Hepatocyte (in vitro differentiated cells): ENCODE measurements around the gene ZNF83. TPM values are rescaled to one million over a fixed set of nuclear protein-coding genes. Genes with fewer than 3 reads are reported as not detected.
"Not testable (repeated sequence)": the region's sequence is repeated elsewhere in the genome, so short reads cannot be mapped to it uniquely, and the experiment has no call there.

ENCODE experiments used
- DNase-seq: peaks from one replicate; pipeline ENCODE4 v3.0.0-alpha.2; 2016; ENCODE audit warnings: low spot score
- H2AFZ ChIP-seq: fragments of 200-600 bp; sonication (generic); 2 replicates; pipeline ENCODE4 v1.6.0; 2016; ENCODE audit warnings: antibody characterized with exemption, mild to moderate bottlenecking
- H3K27ac ChIP-seq: fragments of 200-600 bp; sonication (generic); 2 replicates; pipeline ENCODE4 v1.5.1; 2016; ENCODE audit warnings: mild to moderate bottlenecking
- H3K27me3 ChIP-seq: fragments of 200-600 bp; sonication (generic); 2 replicates; pipeline ENCODE4 v1.6.1; 2016
- H3K36me3 ChIP-seq: fragments of 200-600 bp; sonication (generic); replicated peaks from 2 replicates; pipeline ENCODE4 v1.5.1; 2016; ENCODE audit warnings: low read depth; ENCODE audit not compliant: insufficient read depth
- H3K4me1 ChIP-seq: fragments of 200-600 bp; sonication (generic); 2 replicates; pipeline ENCODE4 v1.5.1; 2016; ENCODE audit warnings: mild to moderate bottlenecking, moderate library complexity; ENCODE audit not compliant: insufficient read depth
- H3K4me2 ChIP-seq: fragments of 200-600 bp; sonication (generic); 2 replicates; pipeline ENCODE4 v1.6.0; 2016
- H3K4me3 ChIP-seq: fragments of 200-600 bp; sonication (generic); 2 replicates; pipeline ENCODE4 v1.5.1; 2016; ENCODE audit warnings: mild to moderate bottlenecking
- H3K79me2 ChIP-seq: fragments of 200-600 bp; sonication (generic); 2 replicates; pipeline ENCODE4 v1.6.0; 2017; ENCODE audit warnings: mild to moderate bottlenecking
- H3K9me2 ChIP-seq: fragments of 200-600 bp; sonication (generic); replicated peaks from 2 replicates; pipeline ENCODE4 v1.6.0; 2017; ENCODE audit warnings: mild to moderate bottlenecking; ENCODE audit not compliant: insufficient read depth
- H3K9me3 ChIP-seq: fragments of 200-600 bp; sonication (generic); 2 replicates; pipeline ENCODE4 v1.5.1; 2016; ENCODE audit warnings: low read depth, mild to moderate bottlenecking
- H4K20me1 ChIP-seq: fragments of 200-600 bp; sonication (generic); 2 replicates; pipeline ENCODE4 v1.6.0; 2016; ENCODE audit warnings: mild to moderate bottlenecking; ENCODE audit not compliant: insufficient read depth, poor library complexity, severe bottlenecking
- CTCF ChIP-seq: fragments of 200-600 bp; sonication (generic); IDR thresholded peaks from 2 replicates; pipeline ENCODE4 v1.5.1; 2016; ENCODE audit warnings: antibody characterized with exemption, mild to moderate bottlenecking; ENCODE audit not compliant: poor library complexity
- EZH2 ChIP-seq: fragments of 200-600 bp; sonication (generic); IDR thresholded peaks from 2 replicates; pipeline ENCODE4 v1.6.1; 2016; ENCODE audit warnings: antibody characterized with exemption, mild to moderate bottlenecking, borderline replicate concordance
- EZH2phosphoT487 ChIP-seq: fragments of 200-600 bp; sonication (generic); IDR thresholded peaks from one replicate; pipeline ENCODE4 v1.6.1; 2018; ENCODE audit warnings: antibody characterized with exemption, mild to moderate bottlenecking, low read depth, moderate library complexity; ENCODE audit not compliant: unreplicated experiment, severe bottlenecking
- WGBS: methylation state at CpG from one replicate; pipeline ENCODE4 v1.1.6; 2016; ENCODE audit warnings: low lambda C conversion rate; ENCODE audit errors: missing lambda C conversion rate; 5-methylcytosine and 5-hydroxymethylcytosine counted together
- polyA plus RNA-seq: library from polyadenylated mRNA; unstranded; fragments of >200 nt; fragmentation: Nextera tagmentation; extraction: Ambion mirVana; gene quantifications from 2 replicates; pipeline ENCODE4 v1.2.1, GENCODE V29; 2016
- total RNA-seq: library from RNA; depleted of rRNA; stranded (reverse); fragments of >200 nt; gene quantifications from 2 replicates; pipeline ENCODE4 v1.2.3, GENCODE V29; 2014

The ZNF83 gene
- total and polyA plus RNA-seq, 2 experiments from 2014 or later, result 32.6 to 55.8 TPM

DNA sequence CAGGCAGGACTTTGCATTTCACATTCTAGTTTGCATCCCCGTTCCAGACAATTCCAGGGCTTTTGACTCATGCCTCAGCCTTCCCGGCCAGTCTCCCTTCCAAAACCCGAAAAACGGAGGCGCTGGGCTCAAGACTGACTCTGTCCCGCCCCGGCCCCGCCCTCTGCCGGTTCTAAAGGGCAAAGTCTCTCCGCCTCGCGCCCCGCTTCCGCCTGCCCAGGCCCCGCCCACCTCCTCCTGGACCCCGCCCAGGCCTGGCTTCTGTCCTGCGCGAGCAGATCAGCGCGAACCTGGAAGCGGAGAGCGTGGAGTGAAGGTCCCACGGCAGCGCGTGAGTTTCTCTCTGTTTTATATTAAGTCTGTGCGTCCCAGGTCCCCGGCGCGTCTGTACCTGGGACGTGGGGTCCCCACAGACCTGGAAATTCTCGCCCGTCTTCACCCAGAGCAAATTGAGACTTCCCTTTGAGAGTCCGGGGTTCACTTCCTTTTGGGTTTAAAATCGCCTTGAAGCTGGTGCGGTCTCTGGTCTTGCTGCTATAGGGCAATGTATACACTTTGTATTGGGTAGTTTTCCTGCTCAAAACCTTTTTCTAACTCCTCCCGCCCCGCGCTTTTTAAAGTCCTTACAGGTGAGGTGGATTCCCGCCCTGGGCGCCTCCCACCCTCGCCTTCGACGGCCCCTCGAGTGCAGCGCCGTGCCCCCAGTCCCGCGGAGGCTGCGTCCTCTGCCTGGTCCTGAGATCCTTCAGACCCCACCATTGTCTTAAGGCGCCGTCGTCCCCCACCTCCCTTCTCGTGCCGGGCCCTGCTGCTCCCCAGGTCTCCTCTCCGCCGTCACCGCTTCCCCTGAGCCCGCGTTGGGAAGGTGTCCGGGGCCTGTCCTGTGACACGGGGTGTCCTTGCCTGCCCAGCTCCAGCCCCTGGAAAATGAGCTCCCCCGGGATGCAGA, 36.9 kb downstream of the ZNF83 start:
- no peaks in the 10 kb centered on the region for H3K36me3 ChIP-seq
- peak overlapping the region; percentile 88 for H3K4me2 ChIP-seq
- peaks cover 40% of the 10 kb centered on the region for H3K79me2 ChIP-seq
- under 1% methylated on average over 39 of the region's 62 CpGs for WGBS
- peak overlapping the region; percentile 86 for H3K27ac ChIP-seq
- H4K20me1 ChIP-seq, result no peaks in the 10 kb centered on the region
- H3K9me3 ChIP-seq, result no peaks in the 10 kb centered on the region
- no peaks in the 10 kb centered on the region for H3K9me2 ChIP-seq
- H3K4me3 ChIP-seq, result peak overlapping the region; percentile 78
- peak; percentile 97 for DNase-seq
- TF ChIP-seq CTCF (peak; percentile 13), EZH2 (no peak), EZH2phosphoT487 (no peak)
- peak overlapping the region; percentile 71 for H2AFZ ChIP-seq
- H3K4me1 ChIP-seq, result peaks cover 14% of the 10 kb centered on the region
- H3K27me3 ChIP-seq, result no peaks in the 10 kb centered on the region

- peak overlapping the region; percentile 88 for H3K4me2 ChIP-seq
- H3K79me2 ChIP-seq, result peaks cover 36% of the 10 kb centered on the region
- peak overlapping the region; percentile 8 for H3K4me3 ChIP-seq
- H3K9me3 ChIP-seq, result no peaks in the 10 kb centered on the region
- peak overlapping the region; percentile 21 for H2AFZ ChIP-seq
- H3K9me2 ChIP-seq, result no peaks in the 10 kb centered on the region
- H3K36me3 ChIP-seq, result no peaks in the 10 kb centered on the region
- 7% methylated on average over 10 of the region's 15 CpGs for WGBS
- no peaks in the 10 kb centered on the region for H3K27me3 ChIP-seq
- H3K27ac ChIP-seq, result peak overlapping the region; percentile 86
- peak; percentile 71 for DNase-seq
- TF ChIP-seq EZH2phosphoT487 (no peak), EZH2 (no peak), CTCF (no peak)
- H4K20me1 ChIP-seq, result no peaks in the 10 kb centered on the region
- peaks cover 14% of the 10 kb centered on the region for H3K4me1 ChIP-seq
Measured at GRCh38 chr19:52600639-52601024, 37.5 kb downstream of the ZNF83 start.

DNA sequence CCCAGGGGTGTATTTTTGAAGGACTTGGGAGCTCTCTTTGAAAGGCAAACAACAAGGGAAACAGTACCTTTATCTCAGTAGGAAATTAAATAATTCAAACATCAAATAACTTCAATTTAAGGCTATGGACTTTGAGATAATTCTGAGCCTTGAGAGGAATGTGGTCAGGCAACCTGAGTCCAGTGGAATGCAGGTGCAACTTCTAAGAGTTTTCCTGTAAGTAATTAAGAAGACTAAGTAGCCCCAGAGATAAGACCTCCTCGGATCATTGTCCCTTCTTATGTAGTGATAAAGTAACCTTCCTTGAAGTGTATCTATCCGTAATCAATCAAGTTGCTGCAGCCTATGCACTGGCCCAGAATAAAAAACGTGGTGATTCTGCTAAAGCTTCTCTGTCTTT, 38.9 kb downstream of the ZNF83 start:
- Histone ChIP-seq H3K9me2 (no peaks in the 10 kb centered on the region), H3K27me3 (no peaks in the 10 kb centered on the region), H2AFZ (no peak overlapping the region), H3K4me2 (peak overlapping the region; percentile 52), H3K9me3 (no peaks in the 10 kb centered on the region), H4K20me1 (no peaks in the 10 kb centered on the region), H3K4me3 (no peak overlapping the region), H3K27ac (peak overlapping the region; percentile 86), H3K79me2 (peaks cover 22% of the 10 kb centered on the region), H3K4me1 (peaks cover 14% of the 10 kb centered on the region), H3K36me3 (no peaks in the 10 kb centered on the region)
- peak; percentile 33 for DNase-seq
- TF ChIP-seq CTCF, result no peak
- no peak for TF ChIP-seq EZH2phosphoT487
- TF ChIP-seq EZH2, result no peak
- WGBS, result 36% methylated on average over 3 of the region's 3 CpGs

- not testable (repeated sequence) for H3K36me3 ChIP-seq, H4K20me1 ChIP-seq, H2AFZ ChIP-seq, H3K4me1 ChIP-seq, H3K79me2 ChIP-seq, H3K4me2 ChIP-seq, H3K9me3 ChIP-seq, H3K9me2 ChIP-seq, DNase-seq, H3K4me3 ChIP-seq, H3K27me3 ChIP-seq, H3K27ac ChIP-seq
- no CpG with 5 or more reads among the region's 25 CpGs for WGBS
Measured at GRCh38 chr19:52593441-52593840, 44.7 kb downstream of the ZNF83 start.
